NCI-H2107 (cell line): ENCODE results near the gene DCDC2C.

ENCODE experiments used
- DNase-seq: peaks from one replicate; lab custom pipeline; 2025; lab: John Stamatoyannopoulos, UW

The DCDC2C gene

GRCh38 chr2:3674066-3674845 is 29.1 kb upstream of the DCDC2C start:
- no peak for DNase-seq

GRCh38 chr2:3675687-3676086 is 27.7 kb upstream of the DCDC2C start:
- no peak for DNase-seq

- no peak for DNase-seq
Measured at GRCh38 chr2:3677436-3677835, 25.9 kb upstream of the DCDC2C start.

- DNase-seq = no peak
Measured at GRCh38 chr2:3678212-3678611, 25.2 kb upstream of the DCDC2C start.

- no peak for DNase-seq
Measured at GRCh38 chr2:3679180-3679579, 24.2 kb upstream of the DCDC2C start.

GRCh38 chr2:3679616-3680393 is 23.6 kb upstream of the DCDC2C start:
- DNase-seq = no peak

- no peak for DNase-seq
Measured at GRCh38 chr2:3680548-3681345, 22.6 kb upstream of the DCDC2C start.

- DNase-seq = no peak
Measured at GRCh38 chr2:3681625-3682024, 21.8 kb upstream of the DCDC2C start.

GRCh38 chr2:3682811-3683210 is 20.6 kb upstream of the DCDC2C start:
- DNase-seq = no peak

GRCh38 chr2:3683748-3684454 is 19.5 kb upstream of the DCDC2C start:
- DNase-seq = no peak

GRCh38 chr2:3689998-3690748 is 13.2 kb upstream of the DCDC2C start:
- no peak for DNase-seq

GRCh38 chr2:3692375-3692774 is 11.0 kb upstream of the DCDC2C start:
- no peak for DNase-seq

GRCh38 chr2:3696545-3696944 is 6.8 kb upstream of the DCDC2C start:
- DNase-seq = no peak

GRCh38 chr2:3701071-3701470 is 2.3 kb upstream of the DCDC2C start:
- no peak for DNase-seq

GRCh38 chr2:3703757-3704355 is 481 bp downstream of the DCDC2C start:
- DNase-seq = no peak

- DNase-seq = no peak
Measured at GRCh38 chr2:3704692-3705091, 1.3 kb downstream of the DCDC2C start.

GRCh38 chr2:3705782-3706181 is 2.4 kb downstream of the DCDC2C start:
- no peak for DNase-seq

GRCh38 chr2:3706892-3707291 is 3.5 kb downstream of the DCDC2C start:
- no peak for DNase-seq

- no peak for DNase-seq
Measured at GRCh38 chr2:3708576-3708975, 5.2 kb downstream of the DCDC2C start.

GRCh38 chr2:3709225-3709624 is 5.8 kb downstream of the DCDC2C start:
- DNase-seq = no peak

GRCh38 chr2:3712424-3712823 is 9.0 kb downstream of the DCDC2C start:
- DNase-seq = no peak
